Neuronal stem cell (in vitro differentiated cells): Measurements from ENCODE around the gene IFITM10.

Source experiments
- DNase-seq: peaks from one replicate; pipeline ENCODE4 v3.0.0-alpha.2; 2013; ENCODE audit warnings: low spot score
- H2AFZ ChIP-seq: one replicate; pipeline ENCODE4 v1.6.1; 2013; ENCODE audit warnings: mild to moderate bottlenecking, low read length, inconsistent platforms
- H2AK5ac ChIP-seq: 2 replicates; pipeline ENCODE4 v1.6.1; 2013; ENCODE audit warnings: low read depth, mild to moderate bottlenecking, inconsistent platforms, low read length, moderate library complexity, mixed read lengths
- H2BK120ac ChIP-seq: 2 replicates; pipeline ENCODE4 v1.6.1; 2013; ENCODE audit warnings: low read depth, mild to moderate bottlenecking, inconsistent platforms, low read length, moderate library complexity, mixed read lengths
- H2BK12ac ChIP-seq: one replicate; pipeline ENCODE4 v1.6.1; 2013; ENCODE audit warnings: low read length, inconsistent platforms
- H2BK15ac ChIP-seq: 2 replicates; pipeline ENCODE4 v1.6.1; 2013; ENCODE audit warnings: mild to moderate bottlenecking, low read length, inconsistent platforms, mixed read lengths
- H2BK5ac ChIP-seq: one replicate; pipeline ENCODE4 v1.6.1; 2013; ENCODE audit warnings: inconsistent platforms, mild to moderate bottlenecking, low read length, moderate library complexity
- H3K14ac ChIP-seq: one replicate; pipeline ENCODE4 v1.6.1; 2013; ENCODE audit warnings: low read length, inconsistent platforms
- H3K18ac ChIP-seq: 2 replicates; pipeline ENCODE4 v1.6.1; 2013; ENCODE audit warnings: low read length, inconsistent platforms
- H3K23ac ChIP-seq: 2 replicates; pipeline ENCODE4 v1.6.1; 2013; ENCODE audit warnings: low read depth, mild to moderate bottlenecking, mixed read lengths, low read length, inconsistent platforms; ENCODE audit not compliant: poor library complexity
- H3K27ac ChIP-seq: replicated peaks from 3 replicates; pipeline ENCODE4 v1.5.1; 2013; ENCODE audit warnings: low read length, inconsistent platforms
- H3K27me3 ChIP-seq, 3 experiments: 2 replicates each; pipeline ENCODE4 v1.6.1; 2013; ENCODE audit warnings: low read length in 3 of 3, mild to moderate bottlenecking in 2 of 3, inconsistent platforms in 1 of 3, low read depth in 1 of 3, mixed read lengths in 1 of 3, moderate library complexity in 1 of 3; ENCODE audit not compliant: control insufficient read depth in 3 of 3, insufficient read depth in 3 of 3
- H3K36me3 ChIP-seq, 2 donors: replicated peaks in 1 of 2; 2 replicates each; pipeline ENCODE4 v1.6.1; 2013; ENCODE audit warnings: low read length in 2 of 2; ENCODE audit not compliant: control insufficient read depth in 2 of 2, insufficient read depth in 2 of 2
- H3K4ac ChIP-seq: 2 replicates; pipeline ENCODE4 v1.6.1; 2013; ENCODE audit warnings: inconsistent platforms, mild to moderate bottlenecking, low read length, moderate library complexity
- H3K4me1 ChIP-seq, 2 donors: 1 replicate in 1 of 2; 2 replicates in 1 of 2; pipeline ENCODE4 v1.6.1; 2013; ENCODE audit warnings: low read length in 2 of 2, low read depth in 1 of 2; ENCODE audit not compliant: control insufficient read depth in 2 of 2, insufficient read depth in 1 of 2
- H3K4me2 ChIP-seq: one replicate; pipeline ENCODE4 v1.6.1; 2013; ENCODE audit warnings: mild to moderate bottlenecking, low read length, inconsistent platforms; ENCODE audit not compliant: insufficient read depth, poor library complexity, severe bottlenecking
- H3K4me3 ChIP-seq, 2 donors: 2 replicates each; pipeline ENCODE4 v1.5.1; 2013; ENCODE audit warnings: low read length in 2 of 2, mild to moderate bottlenecking in 2 of 2, inconsistent platforms in 1 of 2, moderate library complexity in 1 of 2
- H3K79me1 ChIP-seq: one replicate; pipeline ENCODE4 v1.6.1; 2013; ENCODE audit warnings: low read depth, mild to moderate bottlenecking, inconsistent platforms, low read length, moderate library complexity
- H3K9ac ChIP-seq: one replicate; pipeline ENCODE4 v1.6.1; 2013; ENCODE audit warnings: mild to moderate bottlenecking, low read depth, low read length, inconsistent platforms; ENCODE audit not compliant: poor library complexity
- H3K9me3 ChIP-seq, 2 donors: replicated peaks in 1 of 2; 2 replicates each; pipeline versions ENCODE3 to v1.6.1; 2013; ENCODE audit warnings: low read length in 2 of 2, mild to moderate bottlenecking in 2 of 2, inconsistent platforms in 1 of 2, low read depth in 1 of 2, mixed read lengths in 1 of 2, moderate library complexity in 1 of 2; ENCODE audit not compliant: control insufficient read depth in 2 of 2, insufficient read depth in 1 of 2
- H4K8ac ChIP-seq: one replicate; pipeline ENCODE4 v1.6.1; 2013; ENCODE audit warnings: low read depth, mild to moderate bottlenecking, inconsistent platforms, low read length, moderate library complexity
- H4K91ac ChIP-seq: one replicate; pipeline ENCODE4 v1.6.1; 2013; ENCODE audit warnings: low read length, low read depth, mild to moderate bottlenecking, inconsistent platforms; ENCODE audit not compliant: poor library complexity
- WGBS, 2 donors: extraction: QIAGEN DNeasy Blood & Tissue Kit; methylation state at CpG; one replicate each; pipeline ENCODE4 v1.1.7; 2013; ENCODE audit warnings: missing lambda C conversion rate in 2 of 2, mixed read lengths in 1 of 2; ENCODE audit not compliant: insufficient read length in 2 of 2, insufficient replicate concordance in 1 of 2; ENCODE audit errors: extremely low coverage in 2 of 2; 5-methylcytosine and 5-hydroxymethylcytosine counted together

The IFITM10 gene

DNA sequence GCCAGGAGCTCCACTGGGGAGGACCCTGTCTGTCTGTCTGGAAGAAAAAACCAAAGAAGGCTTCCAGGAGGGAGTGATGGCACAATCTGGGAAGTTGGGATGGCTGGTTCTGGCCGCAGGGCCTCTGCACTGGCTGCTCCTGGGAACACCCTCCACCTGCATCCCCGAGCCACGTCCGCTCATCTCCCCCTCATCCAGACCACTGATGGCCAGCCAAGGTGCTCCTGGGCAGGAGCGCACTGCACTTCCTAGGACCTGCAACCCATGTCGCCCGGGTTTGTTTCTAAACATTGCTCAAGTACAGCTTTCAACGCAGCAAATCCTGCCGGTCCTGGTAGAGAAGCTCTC, 4.9 kb upstream of the IFITM10 start:
- no peak overlapping the region for H3K4ac ChIP-seq
- H3K79me1 ChIP-seq, result no peaks in the 10 kb centered on the region
- H3K9ac ChIP-seq, result peak overlapping the region; percentile 30
- no peak overlapping the region for H2AK5ac ChIP-seq
- H2BK120ac ChIP-seq, result peak overlapping the region; percentile 36
- no peak overlapping the region for H3K4me3 ChIP-seq
- peaks cover 0 to 10% (median under 1%) of the 10 kb centered on the region in 3 experiments for H3K27me3 ChIP-seq
- H2BK15ac ChIP-seq, result no peak overlapping the region
- H2BK5ac ChIP-seq, result peak overlapping the region; percentile 13
- H3K27ac ChIP-seq, result no peak overlapping the region
- H3K18ac ChIP-seq, result no peak overlapping the region
- no CpG with 5 or more reads among the region's 9 CpGs for WGBS, 2 donors
- H3K23ac ChIP-seq, result no peak overlapping the region
- H4K8ac ChIP-seq, result no peak overlapping the region
- H3K9me3 ChIP-seq, result no peaks in the 10 kb centered on the region
- no peak overlapping the region for H2AFZ ChIP-seq
- DNase-seq, result no peak
- no peak overlapping the region for H4K91ac ChIP-seq
- no peak overlapping the region for H3K4me2 ChIP-seq
- no peak overlapping the region for H3K14ac ChIP-seq
- H3K36me3 ChIP-seq, result peaks cover 8 to 17% of the 10 kb centered on the region in 2 donors
- no peak overlapping the region for H2BK12ac ChIP-seq
- peaks cover 0 to 4% of the 10 kb centered on the region in 2 donors for H3K4me1 ChIP-seq

DNA sequence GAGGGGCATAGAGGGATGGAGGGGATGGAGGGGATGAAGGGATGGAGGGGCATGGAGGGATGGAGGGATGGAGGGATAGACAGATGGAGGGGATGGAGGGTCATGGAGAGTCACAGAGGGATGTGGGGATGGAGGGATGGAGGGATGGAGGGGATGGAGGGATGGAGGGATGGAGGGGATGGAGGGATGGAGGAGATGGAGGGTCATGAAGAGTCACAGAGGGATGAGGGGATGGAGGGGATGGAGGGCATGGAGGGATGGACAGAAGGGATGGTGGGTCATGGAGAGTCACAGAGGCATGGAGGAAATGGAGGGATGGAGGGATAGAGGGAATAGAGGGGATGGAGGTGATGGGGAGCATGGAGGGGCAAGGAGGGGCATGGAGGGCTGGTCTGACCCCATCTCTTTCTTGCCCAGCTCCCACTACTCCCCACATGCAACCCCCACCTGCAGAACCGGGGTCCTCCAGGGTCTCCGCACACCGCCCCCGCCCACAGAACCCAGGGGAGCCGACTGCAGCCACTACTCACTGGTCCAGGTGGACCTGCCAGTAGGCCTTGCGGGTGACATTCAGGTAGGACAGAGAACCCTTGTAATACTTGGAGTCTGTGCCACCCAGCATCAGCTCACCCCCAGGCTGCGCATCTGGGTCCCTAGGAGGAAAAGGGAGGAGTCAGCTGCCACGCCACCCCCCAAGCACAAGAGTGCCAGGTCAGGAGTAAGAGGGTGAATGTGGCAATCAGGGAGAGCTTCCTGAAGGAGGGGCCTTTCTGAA, 4.2 kb upstream of the IFITM10 start:
- no peak overlapping the region for H3K4me2 ChIP-seq
- H2BK15ac ChIP-seq, result no peak overlapping the region
- no peak overlapping the region for H3K4ac ChIP-seq
- H2BK120ac ChIP-seq, result no peak overlapping the region
- H3K27ac ChIP-seq, result no peak overlapping the region
- no CpG with 5 or more reads among the region's 8 CpGs for WGBS, 2 donors
- no peak overlapping the region for H3K14ac ChIP-seq
- H3K9me3 ChIP-seq, result no peaks in the 10 kb centered on the region
- H2BK12ac ChIP-seq, result no peak overlapping the region
- no peak overlapping the region for H2AK5ac ChIP-seq
- no peak overlapping the region for H3K23ac ChIP-seq
- H3K4me3 ChIP-seq, result no peak overlapping the region
- H3K4me1 ChIP-seq, result peaks cover 0 to 11% of the 10 kb centered on the region in 2 donors
- no peaks in the 10 kb centered on the region for H3K79me1 ChIP-seq
- H4K8ac ChIP-seq, result no peak overlapping the region
- H4K91ac ChIP-seq, result no peak overlapping the region
- no peak overlapping the region for H2BK5ac ChIP-seq
- H3K9ac ChIP-seq, result no peak overlapping the region
- peaks cover 8 to 17% of the 10 kb centered on the region in 2 donors for H3K36me3 ChIP-seq
- peaks cover 0 to 17% (median 8%) of the 10 kb centered on the region in 3 experiments for H3K27me3 ChIP-seq
- H3K18ac ChIP-seq, result no peak overlapping the region
- no peak for DNase-seq
- H2AFZ ChIP-seq, result no peak overlapping the region

DNA sequence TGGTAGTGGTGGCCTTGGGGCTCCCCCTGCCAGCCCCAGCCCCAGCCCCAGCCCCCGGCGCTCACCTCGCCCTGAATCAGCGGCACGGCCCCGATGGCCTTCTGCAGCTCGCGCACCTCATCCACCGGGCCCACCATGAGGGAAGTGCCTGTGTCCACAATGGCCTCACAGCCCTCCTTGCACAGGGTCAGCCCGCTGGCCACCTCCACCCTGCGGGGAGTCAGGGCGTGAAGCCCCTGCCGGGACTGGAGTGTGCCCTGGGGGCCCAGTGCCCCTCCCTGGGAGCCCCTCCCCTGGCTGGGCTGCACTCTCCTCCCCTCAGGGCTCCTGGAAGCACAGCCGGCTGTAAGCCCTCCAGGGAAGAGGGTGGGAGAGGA, 3.5 kb upstream of the IFITM10 start:
- no peak overlapping the region for H4K91ac ChIP-seq
- H3K4me2 ChIP-seq, result no peak overlapping the region
- no peak overlapping the region for H2AK5ac ChIP-seq
- H3K27me3 ChIP-seq, result peaks cover 0 to 24% (median 15%) of the 10 kb centered on the region in 3 experiments
- peaks cover 8 to 17% of the 10 kb centered on the region in 2 donors for H3K36me3 ChIP-seq
- H2AFZ ChIP-seq, result no peak overlapping the region
- H3K27ac ChIP-seq, result no peak overlapping the region
- H2BK120ac ChIP-seq, result no peak overlapping the region
- no peak overlapping the region for H2BK15ac ChIP-seq
- H2BK5ac ChIP-seq, result no peak overlapping the region
- no peak overlapping the region for H3K4ac ChIP-seq
- H4K8ac ChIP-seq, result no peak overlapping the region
- H2BK12ac ChIP-seq, result no peak overlapping the region
- no peak overlapping the region for H3K18ac ChIP-seq
- peak overlapping the region; percentile 31 for H3K23ac ChIP-seq
- H3K9me3 ChIP-seq, result no peaks in the 10 kb centered on the region
- H3K79me1 ChIP-seq, result no peaks in the 10 kb centered on the region
- H3K4me1 ChIP-seq, result peaks cover 0 to 14% of the 10 kb centered on the region in 2 donors
- no peak overlapping the region for H3K14ac ChIP-seq
- no peak overlapping the region for H3K4me3 ChIP-seq
- no peak for DNase-seq
- no CpG with 5 or more reads among the region's 14 CpGs for WGBS, 2 donors
- H3K9ac ChIP-seq, result no peak overlapping the region

DNA sequence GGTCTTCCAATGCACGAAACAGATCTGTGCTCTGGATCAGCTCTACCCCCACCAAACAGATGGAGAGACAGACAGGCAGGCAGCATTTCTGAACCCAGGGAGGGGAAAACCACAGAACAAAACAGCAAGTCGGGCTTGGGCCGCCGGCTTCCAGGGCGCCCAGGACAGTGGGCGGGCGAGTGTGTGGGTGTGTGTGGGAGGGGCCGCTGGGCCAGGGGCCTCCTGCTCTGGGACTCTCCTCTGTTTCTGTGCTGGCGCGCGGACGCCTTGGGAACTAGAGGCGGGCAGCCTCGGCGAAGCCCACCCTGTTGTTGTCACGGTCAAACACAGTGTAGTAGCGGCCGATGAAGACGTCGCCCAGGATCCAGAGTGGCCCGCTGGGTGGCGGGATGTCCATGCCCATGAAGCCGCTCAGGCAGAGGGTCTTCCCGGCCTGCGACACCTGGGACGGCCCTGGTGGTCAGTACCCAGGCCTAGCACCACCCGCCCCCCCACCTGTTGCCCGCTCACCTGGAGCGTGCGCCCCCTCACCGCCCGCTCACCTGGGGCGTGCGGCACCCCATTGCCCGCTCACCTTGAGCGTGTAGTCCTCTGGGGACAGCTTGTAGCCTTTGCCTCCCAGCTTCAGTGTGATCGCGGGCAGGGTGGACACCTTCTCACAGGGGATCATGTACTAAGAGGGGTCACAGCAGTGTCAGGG, 3.0 kb upstream of the IFITM10 start:
- no peak for DNase-seq
- Histone ChIP-seq H2BK15ac (no peak overlapping the region), H3K4ac (no peak overlapping the region), H3K9me3 (no peaks in the 10 kb centered on the region), H3K4me3 (no peak overlapping the region), H3K27me3 (peaks cover 4 to 29% (median 20%) of the 10 kb centered on the region in 3 experiments), H3K18ac (no peak overlapping the region), H3K4me2 (no peak overlapping the region), H2BK120ac (no peak overlapping the region), H4K8ac (no peak overlapping the region), H2AK5ac (no peak overlapping the region), H4K91ac (no peak overlapping the region), H3K36me3 (peaks cover 8 to 17% of the 10 kb centered on the region in 2 donors), H3K9ac (no peak overlapping the region), H3K23ac (no peak overlapping the region), H3K4me1 (peaks cover 0 to 14% of the 10 kb centered on the region in 2 donors), H3K14ac (no peak overlapping the region), H2BK12ac (no peak overlapping the region), H2AFZ (no peak overlapping the region), H3K79me1 (no peaks in the 10 kb centered on the region), H3K27ac (no peak overlapping the region), H2BK5ac (no peak overlapping the region)
- no CpG with 5 or more reads among the region's 38 CpGs for WGBS, 2 donors
